ENCODE data around the gene SIGLECL1.

SIGLECL1 gene

GRCh38 chr19:51252306-51253079 is 1.6 kb downstream of the SIGLECL1 start:
- DNase-seq (ENCODE audit: low spot score) = no peak

GRCh38 chr19:51253088-51253806 is 2.4 kb downstream of the SIGLECL1 start:
- peak; percentile 62 for DNase-seq (ENCODE audit: low spot score)

GRCh38 chr19:51256155-51256625 is 5.3 kb downstream of the SIGLECL1 start:
- peak; percentile 76 for DNase-seq (ENCODE audit: low spot score)

GRCh38 chr19:51257471-51257870 is 6.6 kb downstream of the SIGLECL1 start:
- DNase-seq (ENCODE audit: low spot score) = no peak

GRCh38 chr19:51258165-51259160 is 7.6 kb downstream of the SIGLECL1 start:
- DNase-seq (ENCODE audit: low spot score) = no peak

- DNase-seq (ENCODE audit: low spot score) = peak; percentile 71
Observed at GRCh38 chr19:51259348-51260245, 8.7 kb downstream of the SIGLECL1 start.

- DNase-seq (ENCODE audit: low spot score) = no peak
Observed at GRCh38 chr19:51263808-51264207, 12.9 kb downstream of the SIGLECL1 start.

- no peak for DNase-seq (ENCODE audit: low spot score)
Observed at GRCh38 chr19:51271067-51271466, 20.2 kb downstream of the SIGLECL1 start.

- peak; percentile 64 for DNase-seq (ENCODE audit: low spot score)
Observed at GRCh38 chr19:51272183-51272810, 21.4 kb downstream of the SIGLECL1 start.

GRCh38 chr19:51274049-51274770 is 23.3 kb downstream of the SIGLECL1 start:
- no peak for DNase-seq (ENCODE audit: low spot score)

- no peak for DNase-seq (ENCODE audit: low spot score)
Observed at GRCh38 chr19:51277112-51277511, 26.2 kb downstream of the SIGLECL1 start.

- no peak for DNase-seq (ENCODE audit: low spot score)
Observed at GRCh38 chr19:51282335-51282734, 31.5 kb downstream of the SIGLECL1 start.

- no peak for DNase-seq (ENCODE audit: low spot score)
Observed at GRCh38 chr19:51285682-51286081, 34.8 kb downstream of the SIGLECL1 start.

GRCh38 chr19:51289635-51290034 is 38.8 kb downstream of the SIGLECL1 start:
- no peak for DNase-seq (ENCODE audit: low spot score)

- no peak for DNase-seq (ENCODE audit: low spot score)
Observed at GRCh38 chr19:51292971-51293370, 42.1 kb downstream of the SIGLECL1 start.

GRCh38 chr19:51293571-51294210 is 42.8 kb downstream of the SIGLECL1 start:
- no peak for DNase-seq (ENCODE audit: low spot score)

GRCh38 chr19:51294211-51294976 is 43.5 kb downstream of the SIGLECL1 start:
- DNase-seq (ENCODE audit: low spot score) = no peak

GRCh38 chr19:51294977-51295375 is 44.1 kb downstream of the SIGLECL1 start:
- no peak for DNase-seq (ENCODE audit: low spot score)

Data from activated CD4-positive, alpha-beta T cell treated with anti-CD3 and anti-CD28 coated beads, Interleukin-2, Interleukin-4, amounts not matched to agents 100 ng/mL and 50 ng/mL, durations not matched to agents 16 hours and 8 hours (primary cell).